CD14-positive monocyte (primary cell): Measurements from ENCODE around the gene SZT2. TPM values are rescaled to one million over a fixed set of nuclear protein-coding genes. Genes with fewer than 3 reads are reported as not detected.

Source experiments
- DNase-seq, 3 donors: peaks; one replicate each; pipeline ENCODE4 v3.0.0-alpha.2; 2011 to 2022
- H2AFZ ChIP-seq: 2 replicates; pipeline ENCODE4 v1.6.0; 2012; ENCODE audit warnings: mild to moderate bottlenecking, low read depth, low read length, inconsistent platforms; ENCODE audit not compliant: insufficient read depth, poor library complexity, severe bottlenecking
- H3K27ac ChIP-seq, 2 donors: 1 replicate in 1 of 2; 2 replicates in 1 of 2; pipeline ENCODE4 v1.5.1; 2012 to 2013; ENCODE audit warnings: low read length in 2 of 2, control low read depth in 1 of 2, inconsistent platforms in 1 of 2, low read depth in 1 of 2, mild to moderate bottlenecking in 1 of 2
- H3K27me3 ChIP-seq, 2 donors: one replicate each; pipeline versions ENCODE4 v1.6.0 to v1.6.1; 2011 to 2013; ENCODE audit warnings: low read length in 2 of 2; ENCODE audit not compliant: control insufficient read depth in 2 of 2, insufficient read depth in 2 of 2
- H3K36me3 ChIP-seq, 2 donors: replicated peaks in 1 of 2; 1 replicate in 1 of 2; 2 replicates in 1 of 2; pipeline versions ENCODE4 v1.5.1 to v1.6.1; 2012 to 2013; ENCODE audit warnings: low read length in 2 of 2, control low read depth in 1 of 2, inconsistent platforms in 1 of 2, mild to moderate bottlenecking in 1 of 2; ENCODE audit not compliant: insufficient read depth in 2 of 2, control insufficient read depth in 1 of 2
- H3K4me1 ChIP-seq, 2 donors: 1 replicate in 1 of 2; 2 replicates in 1 of 2; pipeline versions ENCODE4 v1.5.1 to v1.6.1; 2012 to 2013; ENCODE audit warnings: low read length in 2 of 2, control low read depth in 1 of 2, inconsistent platforms in 1 of 2, mild to moderate bottlenecking in 1 of 2, moderate library complexity in 1 of 2; ENCODE audit not compliant: insufficient read depth in 2 of 2, control insufficient read depth in 1 of 2
- H3K4me2 ChIP-seq: replicated peaks from 2 replicates; pipeline ENCODE3; 2012; ENCODE audit warnings: low read length, moderate library complexity, mild to moderate bottlenecking; ENCODE audit not compliant: poor library complexity, severe bottlenecking; ENCODE audit errors: extremely low read depth
- H3K4me3 ChIP-seq, 3 experiments: fragments of 200-600 bp in 1 of 3; sonication (generic) in 1 of 3; replicated peaks in 1 of 3; 1 replicate in 2 of 3; 2 replicates in 1 of 3; pipeline ENCODE4 v1.5.1; 2011 to 2013; ENCODE audit warnings: low read length in 3 of 3, mild to moderate bottlenecking in 3 of 3, control low read depth in 2 of 3, low read depth in 2 of 3, inconsistent platforms in 1 of 3, moderate library complexity in 1 of 3
- H3K79me2 ChIP-seq: 2 replicates; pipeline ENCODE4 v1.6.0; 2012; ENCODE audit warnings: mild to moderate bottlenecking, control low read depth, inconsistent platforms, low read length, moderate library complexity; ENCODE audit not compliant: insufficient read depth
- H3K9ac ChIP-seq: 2 replicates; pipeline ENCODE4 v1.6.0; 2017; ENCODE audit warnings: low read length, mild to moderate bottlenecking; ENCODE audit not compliant: insufficient read depth, poor library complexity, severe bottlenecking
- H3K9me3 ChIP-seq, 2 donors: replicated peaks in 1 of 2; 1 replicate in 1 of 2; 2 replicates in 1 of 2; pipeline versions ENCODE4 v1.5.1 to v1.6.1; 2012 to 2013; ENCODE audit warnings: low read length in 2 of 2, control low read depth in 1 of 2; ENCODE audit not compliant: control insufficient read depth in 1 of 2, insufficient read depth in 1 of 2
- H4K20me1 ChIP-seq: 2 replicates; pipeline ENCODE4 v1.6.0; 2012; ENCODE audit warnings: mild to moderate bottlenecking, low read length, control low read depth, moderate library complexity; ENCODE audit not compliant: insufficient read depth
- H3K27ac Mint-ChIP-seq, 7 donors: one replicate each; pipeline ENCODE4 v1.8.0; 2020; ENCODE audit warnings: mild to moderate bottlenecking in 7 of 7, mixed read lengths in 7 of 7, moderate library complexity in 6 of 7, inconsistent platforms in 2 of 7
- H3K27me3 Mint-ChIP-seq, 3 donors: one replicate each; pipeline ENCODE4 v1.8.0; 2021 to 2022; ENCODE audit warnings: low read depth in 3 of 3, mild to moderate bottlenecking in 3 of 3, mixed read lengths in 3 of 3, moderate library complexity in 3 of 3, inconsistent platforms in 1 of 3
- H3K36me3 Mint-ChIP-seq, 2 donors: one replicate each; pipeline ENCODE4 v1.8.0; 2020; ENCODE audit warnings: mixed read lengths in 2 of 2, inconsistent platforms in 1 of 2, mild to moderate bottlenecking in 1 of 2
- H3K4me1 Mint-ChIP-seq: one replicate; pipeline ENCODE4 v1.8.0; 2020; ENCODE audit warnings: mild to moderate bottlenecking, mixed read lengths
- H3K4me3 Mint-ChIP-seq, 2 donors: one replicate each; pipeline ENCODE4 v1.8.0; 2020; ENCODE audit warnings: mild to moderate bottlenecking in 2 of 2, mixed read lengths in 2 of 2, moderate library complexity in 1 of 2
- H3K9me3 Mint-ChIP-seq, 7 donors: one replicate each; pipeline ENCODE4 v1.8.0; 2020 to 2022; ENCODE audit warnings: mixed read lengths in 7 of 7, mild to moderate bottlenecking in 6 of 7, moderate library complexity in 6 of 7, inconsistent platforms in 2 of 7
- WGBS: methylation state at CpG from one replicate; pipeline ENCODE4 v1.1.5; 2013; ENCODE audit warnings: missing lambda C conversion rate; ENCODE audit not compliant: insufficient coverage; 5-methylcytosine and 5-hydroxymethylcytosine counted together
- intact Hi-C, 2 donors: fragments of 100-400 bp; cut with micrococcal nuclease; formaldehyde crosslinking; loops; one replicate each; pipeline versions ENCODE4 v1.15.0 to v1.15.1; 2023
- polyA plus RNA-seq, 3 donors: library from polyadenylated mRNA; depleted of rRNA in 1 of 3; unstranded in 2 of 3; stranded (reverse) in 1 of 3; fragments of 300-500 nt in 2 of 3; fragments of >200 nt in 1 of 3; fragmentation: Illumina TruSeq in 2 of 3; gene quantifications; 1 replicate in 2 of 3; 2 replicates in 1 of 3; pipeline ENCODE4 v1.2.3, GENCODE V29; 2012 to 2021
- TF ChIP-seq, protein P1 (sequence below): fragments of 200-600 bp; IDR thresholded peaks from one replicate; pipeline ENCODE4 v1.8.0; 2022; ENCODE audit warnings: antibody characterized with exemption, mild to moderate bottlenecking

Gene SZT2
- polyA plus RNA-seq, 3 donors, result 2.4 to 29.9 (median 2.6) TPM

DNA sequence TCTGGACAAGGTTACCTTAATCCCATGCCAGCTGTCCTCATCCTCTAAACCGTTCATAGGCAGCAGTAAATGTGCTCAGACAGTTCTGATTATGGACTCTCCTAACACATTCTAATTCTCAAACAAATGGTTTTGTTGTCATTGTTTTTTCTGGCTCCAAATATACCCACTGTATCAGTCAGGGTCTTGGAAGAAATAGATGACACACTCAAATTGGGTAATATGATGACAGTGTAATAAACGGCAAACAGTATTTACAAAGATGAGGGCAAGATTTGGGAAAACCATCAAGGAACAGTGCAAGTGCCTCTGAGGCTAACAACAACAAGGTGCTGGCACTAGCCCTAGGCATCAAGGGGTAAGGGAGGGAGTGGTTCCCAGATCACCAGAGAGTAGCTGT is 35.2 kb upstream of the SZT2 start:
- 90% methylated on average over 2 of the region's 2 CpGs for WGBS
- H4K20me1 ChIP-seq, result peaks cover 8% of the 10 kb centered on the region
- H3K36me3 Mint-ChIP-seq, result peaks cover 4 to 7% of the 10 kb centered on the region in 2 donors
- TF ChIP-seq, protein P1, sequence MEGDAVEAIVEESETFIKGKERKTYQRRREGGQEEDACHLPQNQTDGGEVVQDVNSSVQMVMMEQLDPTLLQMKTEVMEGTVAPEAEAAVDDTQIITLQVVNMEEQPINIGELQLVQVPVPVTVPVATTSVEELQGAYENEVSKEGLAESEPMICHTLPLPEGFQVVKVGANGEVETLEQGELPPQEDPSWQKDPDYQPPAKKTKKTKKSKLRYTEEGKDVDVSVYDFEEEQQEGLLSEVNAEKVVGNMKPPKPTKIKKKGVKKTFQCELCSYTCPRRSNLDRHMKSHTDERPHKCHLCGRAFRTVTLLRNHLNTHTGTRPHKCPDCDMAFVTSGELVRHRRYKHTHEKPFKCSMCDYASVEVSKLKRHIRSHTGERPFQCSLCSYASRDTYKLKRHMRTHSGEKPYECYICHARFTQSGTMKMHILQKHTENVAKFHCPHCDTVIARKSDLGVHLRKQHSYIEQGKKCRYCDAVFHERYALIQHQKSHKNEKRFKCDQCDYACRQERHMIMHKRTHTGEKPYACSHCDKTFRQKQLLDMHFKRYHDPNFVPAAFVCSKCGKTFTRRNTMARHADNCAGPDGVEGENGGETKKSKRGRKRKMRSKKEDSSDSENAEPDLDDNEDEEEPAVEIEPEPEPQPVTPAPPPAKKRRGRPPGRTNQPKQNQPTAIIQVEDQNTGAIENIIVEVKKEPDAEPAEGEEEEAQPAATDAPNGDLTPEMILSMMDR, result no peak
- no peak overlapping the region for H3K4me3 ChIP-seq
- intact Hi-C loops, result loop anchor here in 1 of 2 donors (5.0 kb wide), 1 partner anchor 33 kb away; the partner anchor contains the start of genes MED8 and SZT2
- H3K36me3 ChIP-seq, result no peaks in the 10 kb centered on the region
- H3K27me3 ChIP-seq, result no peaks in the 10 kb centered on the region
- H3K4me3 Mint-ChIP-seq, result no peak overlapping the region
- H3K27ac Mint-ChIP-seq, result peak overlapping the region in 1 of 7 donors; percentile 68
- H3K4me2 ChIP-seq, result no peak overlapping the region
- H3K4me1 Mint-ChIP-seq, result peaks cover 25% of the 10 kb centered on the region
- no peak overlapping the region for H3K9ac ChIP-seq
- H3K27ac ChIP-seq, result no peak overlapping the region
- H3K79me2 ChIP-seq, result peaks cover 7% of the 10 kb centered on the region
- no peaks in the 10 kb centered on the region for H3K9me3 ChIP-seq
- H3K27me3 Mint-ChIP-seq, result peaks cover 0 to 2% (median 2%) of the 10 kb centered on the region in 3 donors
- no peak overlapping the region for H2AFZ ChIP-seq
- no peak for DNase-seq
- no peaks in the 10 kb centered on the region for H3K9me3 Mint-ChIP-seq
- peaks cover 14 to 17% of the 10 kb centered on the region in 2 donors for H3K4me1 ChIP-seq

DNA sequence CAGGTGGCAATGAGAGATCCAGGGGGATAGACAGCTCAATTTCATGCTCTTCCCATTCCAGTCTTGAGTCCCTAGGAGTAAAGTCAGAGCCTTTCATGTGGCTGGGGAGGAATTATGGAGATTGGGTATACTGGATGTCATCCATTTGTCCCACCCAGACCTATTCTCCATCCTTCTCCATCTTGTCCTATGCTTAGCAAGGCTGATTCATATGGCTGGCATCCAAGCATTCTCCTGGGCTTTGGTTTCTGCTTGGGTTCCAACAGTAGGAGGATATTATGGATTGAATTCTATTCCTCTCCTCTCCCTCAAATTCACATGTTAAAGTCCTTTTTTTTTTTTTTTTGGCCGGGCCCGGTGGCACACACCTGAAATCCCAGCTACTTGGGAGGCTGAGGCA is 34.8 kb upstream of the SZT2 start:
- H3K4me2 ChIP-seq, result no peak overlapping the region
- Mint-ChIP-seq H3K36me3 (peaks cover 4 to 7% of the 10 kb centered on the region in 2 donors), H3K9me3 (no peaks in the 10 kb centered on the region), H3K4me1 (peaks cover 25% of the 10 kb centered on the region), H3K4me3 (no peak overlapping the region), H3K27me3 (peaks cover 0 to 2% (median 0%) of the 10 kb centered on the region in 3 donors), H3K27ac (peak overlapping the region in 1 of 7 donors; percentile 68)
- H3K79me2 ChIP-seq, result peaks cover 11% of the 10 kb centered on the region
- no peak overlapping the region for H3K9ac ChIP-seq
- no peak overlapping the region for H2AFZ ChIP-seq
- DNase-seq, result no peak
- intact Hi-C loops, result loop anchor here (5.0 kb wide), 2 partner anchors 32 to 37 kb away; partner anchors contain the start of genes MED8 (in 1 of the 2) and SZT2 (in 1 of the 2)
- H3K9me3 ChIP-seq, result no peaks in the 10 kb centered on the region
- TF ChIP-seq, protein P1, result no peak
- no peak overlapping the region for H3K27ac ChIP-seq
- H4K20me1 ChIP-seq, result peaks cover 12% of the 10 kb centered on the region
- no CpG with 5 or more reads among the region's 2 CpGs for WGBS
- H3K27me3 ChIP-seq, result no peaks in the 10 kb centered on the region
- H3K4me3 ChIP-seq, result no peak overlapping the region
- H3K4me1 ChIP-seq, result peaks cover 19 to 21% of the 10 kb centered on the region in 2 donors
- peaks cover 0 to 1% of the 10 kb centered on the region in 2 donors for H3K36me3 ChIP-seq
